CD4-positive, alpha-beta T cell (primary cell): ENCODE data around the gene GALT. TPM values are rescaled to one million over a fixed set of nuclear protein-coding genes. Genes with fewer than 3 reads are reported as not detected.
A peak's percentile ranks its signal among the peaks of the same experiment; 100 is the strongest.

Experiments used
- ATAC-seq: fragments of 200-7000 bp; cut with Tn5 transposase; one replicate; pipeline ENCODE4 v1.10.0; 2022; ENCODE audit warnings: mild to moderate bottlenecking; ENCODE audit not compliant: poor library complexity
- CTCF ChIA-PET: fragments of 350-600 bp; sonication (Branson Sonifier 250); formaldehyde crosslinking; loops from one replicate; lab custom pipeline; 2021; ENCODE audit warnings: antibody characterized with exemption, inconsistent platforms; lab: Charles Lee
- POLR2A ChIA-PET: fragments of 350-600 bp; sonication (Branson Sonifier 250); formaldehyde crosslinking; loops from one replicate; lab custom pipeline; 2021; ENCODE audit warnings: antibody characterized with exemption, inconsistent platforms; lab: Charles Lee
- DNase-seq, 14 experiments: peaks; one replicate each; pipeline ENCODE4 v3.0.0-alpha.2; 2013 to 2020; ENCODE audit warnings: mixed read lengths in 2 of 14
- H3K27ac ChIP-seq, 2 donors: one replicate each; pipeline versions ENCODE4 v1.5.1 to v1.7.0; 2013; ENCODE audit warnings: low read length in 2 of 2, low read depth in 1 of 2, mild to moderate bottlenecking in 1 of 2
- H3K27me3 ChIP-seq, 2 experiments: 1 replicate in 1 of 2; 2 replicates in 1 of 2; pipeline versions ENCODE4 v1.6.1 to v1.7.0; 2013; ENCODE audit warnings: low read length in 2 of 2, control low read depth in 1 of 2, mild to moderate bottlenecking in 1 of 2, moderate library complexity in 1 of 2; ENCODE audit not compliant: insufficient read depth in 2 of 2, control insufficient read depth in 1 of 2
- H3K36me3 ChIP-seq: one replicate; pipeline ENCODE4 v1.6.1; 2013; ENCODE audit warnings: low read length, control low read depth; ENCODE audit not compliant: insufficient read depth
- H3K4me1 ChIP-seq: one replicate; pipeline ENCODE4 v1.6.1; 2013; ENCODE audit warnings: low read length, control low read depth; ENCODE audit not compliant: insufficient read depth
- H3K4me3 ChIP-seq: one replicate; pipeline ENCODE4 v1.5.1; 2013; ENCODE audit warnings: mild to moderate bottlenecking, low read length, moderate library complexity
- H3K9me3 ChIP-seq, 2 experiments: 1 replicate in 1 of 2; 2 replicates in 1 of 2; pipeline versions ENCODE4 v1.6.1 to v1.7.0; 2013; ENCODE audit warnings: low read length in 2 of 2, mild to moderate bottlenecking in 2 of 2, control low read depth in 1 of 2, moderate library complexity in 1 of 2; ENCODE audit not compliant: control insufficient read depth in 1 of 2, insufficient read depth in 1 of 2
- H3K27ac Mint-ChIP-seq: one replicate; pipeline ENCODE4 v1.8.0; 2020; ENCODE audit warnings: mixed read lengths
- H3K27me3 Mint-ChIP-seq: one replicate; pipeline ENCODE4 v1.8.0; 2021; ENCODE audit warnings: mixed read lengths
- H3K36me3 Mint-ChIP-seq: one replicate; pipeline ENCODE4 v1.8.0; 2021; ENCODE audit warnings: low read depth, mixed read lengths
- H3K4me1 Mint-ChIP-seq: one replicate; pipeline ENCODE4 v1.8.0; 2021; ENCODE audit warnings: low read depth, mixed read lengths
- H3K4me3 Mint-ChIP-seq: one replicate; pipeline ENCODE4 v1.8.0; 2020; ENCODE audit warnings: mild to moderate bottlenecking, mixed read lengths
- H3K9me3 Mint-ChIP-seq: one replicate; pipeline ENCODE4 v1.8.0; 2020; ENCODE audit warnings: mixed read lengths
- CTCF ChIP-seq: fragments of 200-600 bp; IDR thresholded peaks from one replicate; pipeline ENCODE4 v1.8.0; 2022; ENCODE audit warnings: antibody characterized with exemption, mild to moderate bottlenecking
- intact Hi-C, 2 experiments: fragments of 100-400 bp; cut with DNase I in 1 of 2; cut with micrococcal nuclease in 1 of 2; formaldehyde crosslinking; loops; one replicate each; pipeline versions ENCODE4 v1.15.1 to v1.9.0; 2023 to 2025; cut with DNase I, micrococcal nuclease
- total RNA-seq, 174 experiments: library from RNA in 2 of 174; stranded (reverse) in 2 of 174; gene quantifications; one replicate each; pipeline ENCODE4 v1.2.3 and lab custom pipeline; 2021 to 2026

GALT gene
- total RNA-seq, 2 experiments from 2014 or later = 115 TPM

- H3K27ac ChIP-seq = no peak overlapping the region
- ATAC-seq (no peak), DNase-seq (no peak)
- TF ChIP-seq CTCF = no peak
- H3K4me3 ChIP-seq = no peak overlapping the region
- H3K27me3 ChIP-seq = peaks cover 36 to 38% of the 10 kb centered on the region in 2 experiments
- POLR2A ChIA-PET = no interaction called here
- H3K4me1 ChIP-seq = peaks cover 28% of the 10 kb centered on the region
- no peak overlapping the region for H3K27ac Mint-ChIP-seq
- peaks cover 38% of the 10 kb centered on the region for H3K4me1 Mint-ChIP-seq
- H3K36me3 ChIP-seq = peaks cover 8% of the 10 kb centered on the region
- peaks cover 9% of the 10 kb centered on the region for H3K36me3 Mint-ChIP-seq
- H3K27me3 Mint-ChIP-seq = peaks cover 48% of the 10 kb centered on the region
- H3K4me3 Mint-ChIP-seq = peak overlapping the region; percentile 49
- H3K9me3 Mint-ChIP-seq = no peaks in the 10 kb centered on the region
- CTCF ChIA-PET = interaction anchor here (2.0 to 2.6 kb wide), 2 partner anchors 16 to 27 kb away, joined by 5 to 6 read pairs; partner anchors contain the start of gene GALT
- intact Hi-C loops = loop anchor here in 1 of 2 experiments (5.0 to 10.0 kb wide), 3 partner anchors 72 to 576 kb away; partner anchors contain the start of genes FANCG and VCP
- peaks cover 0 to 7% of the 10 kb centered on the region in 2 experiments for H3K9me3 ChIP-seq
Observed at GRCh38 chr9:34630402-34631154, 15.9 kb upstream of the GALT start.

DNA sequence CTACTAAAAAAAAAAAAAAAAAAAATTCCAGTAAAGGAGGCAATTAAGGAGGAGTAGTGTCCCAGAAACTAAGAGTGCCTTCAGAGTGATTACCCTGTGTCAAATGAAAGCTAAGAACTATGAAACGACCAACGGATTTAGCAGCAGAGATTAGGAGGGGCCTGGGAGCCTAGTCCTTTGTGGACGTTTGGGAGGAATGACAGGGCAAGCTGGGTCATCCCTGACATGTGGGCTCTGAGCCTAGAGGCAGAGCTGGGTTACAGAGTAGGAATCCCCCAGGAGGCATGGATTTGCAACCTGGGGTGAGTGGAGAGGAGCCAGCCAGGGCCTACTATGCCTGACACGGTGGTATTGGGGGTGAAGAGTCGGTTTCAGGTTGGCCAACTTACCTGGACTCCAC is 13.3 kb upstream of the GALT start:
- ATAC-seq = no peak
- Mint-ChIP-seq H3K4me1 (peaks cover 49% of the 10 kb centered on the region), H3K4me3 (no peak overlapping the region), H3K27me3 (peaks cover 24% of the 10 kb centered on the region), H3K27ac (no peak overlapping the region), H3K36me3 (peaks cover 14% of the 10 kb centered on the region), H3K9me3 (no peaks in the 10 kb centered on the region)
- TF ChIP-seq CTCF = no peak
- Histone ChIP-seq H3K9me3 (no peaks in the 10 kb centered on the region), H3K27me3 (peaks cover 12 to 13% of the 10 kb centered on the region in 2 experiments), H3K4me3 (no peak overlapping the region), H3K27ac (no peak overlapping the region), H3K36me3 (peaks cover 14% of the 10 kb centered on the region), H3K4me1 (peaks cover 45% of the 10 kb centered on the region)
- ChIA-PET POLR2A (interaction anchor here (0.9 to 1.7 kb wide), 8 partner anchors 8 to 32 kb away, joined by 3 to 13 read pairs (median 6); partner anchors contain the start of genes DCTN3, GALT and RPP25L), CTCF (interaction anchor here (0.6 to 3.0 kb wide), 19 partner anchors 9 to 229 kb away, joined by 3 to 41 read pairs (median 7); partner anchors contain the start of genes DCTN3, DNAI1, FAM219A and GALT)
- DNase-seq = no peak
- intact Hi-C loops = loop anchor here in 1 of 2 experiments (5.0 to 10.0 kb wide), 3 partner anchors 69 to 578 kb away; partner anchors contain the start of genes FANCG and VCP

DNA sequence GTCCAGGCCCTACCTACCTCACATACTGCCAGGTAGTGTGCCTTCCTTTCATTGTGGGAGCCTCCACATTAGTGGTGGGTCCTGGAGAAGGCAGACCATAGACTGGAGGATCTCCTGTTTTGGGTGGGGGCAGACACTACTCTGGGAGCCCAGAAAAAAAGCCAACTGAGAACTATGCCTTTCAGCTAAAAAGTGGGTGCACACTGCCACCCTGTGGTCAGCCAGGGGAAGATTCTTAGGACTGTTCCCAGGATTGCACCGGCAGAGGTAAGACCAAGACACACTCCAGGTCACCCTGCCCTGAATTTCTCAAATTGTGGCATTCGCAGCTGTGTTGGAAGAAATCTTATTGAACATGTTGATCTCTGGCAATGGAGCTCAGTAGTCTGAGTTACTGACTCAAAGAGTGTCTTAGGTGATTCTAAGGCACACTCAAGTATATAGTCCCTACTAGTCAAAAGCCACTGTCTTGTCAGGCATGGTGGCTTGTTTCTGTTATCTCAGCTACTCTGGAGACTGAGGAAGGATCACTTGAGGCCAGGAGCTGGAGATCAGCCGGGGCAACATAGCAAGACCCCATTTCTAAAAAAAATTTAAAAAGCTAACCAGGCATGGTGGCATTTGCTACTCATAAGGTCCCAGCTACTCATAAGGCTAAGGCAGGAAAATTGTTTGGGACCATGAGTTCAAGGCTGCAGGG is 12.5 kb upstream of the GALT start:
- no peaks in the 10 kb centered on the region for H3K9me3 ChIP-seq
- H3K27me3 ChIP-seq = peaks cover 7 to 8% of the 10 kb centered on the region in 2 experiments
- H3K27ac ChIP-seq = no peak overlapping the region
- H3K36me3 Mint-ChIP-seq = peaks cover 14% of the 10 kb centered on the region
- POLR2A ChIA-PET = interaction anchor here (0.9 to 1.7 kb wide), 8 partner anchors 9 to 31 kb away, joined by 3 to 13 read pairs (median 6); partner anchors contain the start of genes DCTN3, GALT and RPP25L
- H3K4me3 Mint-ChIP-seq = peak overlapping the region; percentile 75
- peaks cover 51% of the 10 kb centered on the region for H3K4me1 Mint-ChIP-seq
- peak; percentile 91 for TF ChIP-seq CTCF
- H3K36me3 ChIP-seq = peaks cover 14% of the 10 kb centered on the region
- peak; percentile 64 to 86 (median 72) for DNase-seq
- ATAC-seq = peak; percentile 23
- H3K27ac Mint-ChIP-seq = peak overlapping the region; percentile 8
- no peak overlapping the region for H3K4me3 ChIP-seq
- intact Hi-C loops = loop anchor here (1.0 to 10.0 kb wide), 6 partner anchors 21 to 579 kb away; partner anchors contain the start of genes FANCG (in 1 of the 2), RPP25L (in 1 of the 2) and VCP (in 1 of the 2)
- peaks cover 18% of the 10 kb centered on the region for H3K27me3 Mint-ChIP-seq
- no peaks in the 10 kb centered on the region for H3K9me3 Mint-ChIP-seq
- CTCF ChIA-PET = interaction anchor here (0.6 to 3.0 kb wide), 21 partner anchors 9 to 230 kb away, joined by 3 to 41 read pairs (median 5); partner anchors contain the start of genes DCTN3, DNAI1, FAM219A and GALT
- peaks cover 47% of the 10 kb centered on the region for H3K4me1 ChIP-seq
